Esophagus squamous epithelium (tissue), 5 donors: ENCODE results near the gene LRFN5. TPM values are rescaled to one million over a fixed set of nuclear protein-coding genes. Genes with fewer than 3 reads are reported as not detected.
"Not testable (repeated sequence)": the region's sequence is repeated elsewhere in the genome, so short reads cannot be mapped to it uniquely, and the experiment has no call there.

Experiments used
- DNase-seq: peaks from one replicate; lab custom pipeline; 2025; lab: John Stamatoyannopoulos, UW
- H3K27ac ChIP-seq, 4 donors: fragments of 200-600 bp; sonication (generic); one replicate each; pipeline ENCODE4 v1.5.1; 2016 to 2019; ENCODE audit warnings: mild to moderate bottlenecking in 1 of 4
- H3K27me3 ChIP-seq, 4 donors: fragments of 200-600 bp; sonication (generic); 1 replicate in 3 of 4; 2 replicates in 1 of 4; pipeline versions ENCODE4 v1.5.1 to v1.6.0; 2017 to 2021; ENCODE audit warnings: antibody characterized with exemption in 1 of 4
- H3K36me3 ChIP-seq, 3 donors: fragments of 200-600 bp; sonication (generic); one replicate each; pipeline ENCODE4 v1.5.1; 2016 to 2019
- H3K4me1 ChIP-seq, 3 donors: fragments of 200-600 bp; sonication (generic); one replicate each; pipeline ENCODE4 v1.5.1; 2017 to 2019
- H3K4me3 ChIP-seq, 4 donors: fragments of 200-600 bp; sonication (generic); 1 replicate in 3 of 4; 2 replicates in 1 of 4; pipeline ENCODE4 v1.5.1; 2016 to 2019; ENCODE audit warnings: mild to moderate bottlenecking in 2 of 4, moderate library complexity in 1 of 4
- H3K9me3 ChIP-seq, 3 donors: fragments of 200-600 bp; sonication (generic); one replicate each; pipeline ENCODE4 v1.5.1; 2016 to 2019
- POLR2A ChIP-seq, 4 donors: fragments of 450-650 bp; IDR thresholded peaks; one replicate each; pipeline ENCODE4 v1.6.1; 2017; ENCODE audit warnings: antibody characterized with exemption in 4 of 4, mild to moderate bottlenecking in 4 of 4, moderate library complexity in 3 of 4
- WGBS, 2 donors: methylation state at CpG; one replicate each; pipeline ENCODE4 v1.1.5; 2018; 5-methylcytosine and 5-hydroxymethylcytosine counted together
- intact Hi-C: fragments of 100-400 bp; cut with DNase I; formaldehyde crosslinking; loops from one replicate; pipeline ENCODE4 v1.15.0; 2022
- total RNA-seq, 4 donors: library from RNA; depleted of rRNA; stranded (reverse); fragments of >200 nt; gene quantifications; one replicate each; pipeline ENCODE4 v1.1.0, GENCODE V29; 2016
- TF ChIP-seq, protein P1 (sequence below), 6 experiments: fragments of 450-650 bp in 4 of 6; fragments of 200-600 bp in 2 of 6; sonication (generic) in 2 of 6; IDR thresholded peaks; one replicate each; pipeline ENCODE4 v1.5.1; 2016 to 2019; ENCODE audit warnings: antibody characterized with exemption in 6 of 6, mild to moderate bottlenecking in 4 of 6, moderate library complexity in 4 of 6
- donor health status: DM: yes; HTN: yes; CAD: no.

LRFN5 gene
- 1 to 10 TPM in 1 of 4 donors, under 1 TPM in 3; 0.13 to 1.3 (median 0.43) TPM for total RNA-seq

DNA sequence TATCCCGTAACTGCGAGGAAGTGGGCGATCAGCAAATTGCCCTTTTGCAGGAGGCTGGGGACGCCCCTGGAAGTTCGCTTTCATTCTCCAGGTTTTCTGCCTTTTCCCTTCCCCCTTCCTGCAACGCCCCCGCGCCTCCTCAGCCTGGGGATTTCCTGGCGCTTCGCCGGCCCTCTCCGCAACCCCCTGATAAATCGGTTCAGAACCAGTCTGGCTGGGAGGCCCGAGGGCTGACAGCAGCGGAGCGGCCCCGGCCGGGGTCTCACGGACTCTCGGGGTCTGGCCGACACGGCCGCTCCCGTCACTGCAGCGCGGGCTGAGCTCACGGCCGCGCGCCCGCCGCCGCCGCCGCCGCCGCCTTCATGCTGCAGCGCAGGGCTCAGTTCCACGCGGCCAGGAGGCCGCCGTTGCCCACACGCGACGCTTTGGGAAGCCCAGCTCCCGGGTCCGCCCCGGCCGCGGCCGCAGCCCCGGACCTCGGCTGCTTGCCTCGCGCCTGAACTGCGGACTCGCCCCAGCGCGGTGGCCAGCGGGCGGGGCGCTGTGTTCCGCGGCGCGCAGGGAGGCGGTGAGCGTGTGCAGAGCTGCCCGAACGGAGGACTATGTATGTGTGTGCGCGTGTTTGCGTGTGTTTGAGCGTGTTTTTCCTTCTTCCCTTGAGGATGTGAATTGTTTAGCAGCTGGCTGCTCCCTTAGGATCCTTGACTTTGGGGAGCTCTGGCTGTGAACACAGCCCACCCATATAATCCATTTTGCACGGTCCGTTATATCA lies at the start of gene LRFN5:
TSS of gene LRFN5 (plus strand) at position 345 of the 772 bp plus-strand sequence.
- TF ChIP-seq, protein P1, sequence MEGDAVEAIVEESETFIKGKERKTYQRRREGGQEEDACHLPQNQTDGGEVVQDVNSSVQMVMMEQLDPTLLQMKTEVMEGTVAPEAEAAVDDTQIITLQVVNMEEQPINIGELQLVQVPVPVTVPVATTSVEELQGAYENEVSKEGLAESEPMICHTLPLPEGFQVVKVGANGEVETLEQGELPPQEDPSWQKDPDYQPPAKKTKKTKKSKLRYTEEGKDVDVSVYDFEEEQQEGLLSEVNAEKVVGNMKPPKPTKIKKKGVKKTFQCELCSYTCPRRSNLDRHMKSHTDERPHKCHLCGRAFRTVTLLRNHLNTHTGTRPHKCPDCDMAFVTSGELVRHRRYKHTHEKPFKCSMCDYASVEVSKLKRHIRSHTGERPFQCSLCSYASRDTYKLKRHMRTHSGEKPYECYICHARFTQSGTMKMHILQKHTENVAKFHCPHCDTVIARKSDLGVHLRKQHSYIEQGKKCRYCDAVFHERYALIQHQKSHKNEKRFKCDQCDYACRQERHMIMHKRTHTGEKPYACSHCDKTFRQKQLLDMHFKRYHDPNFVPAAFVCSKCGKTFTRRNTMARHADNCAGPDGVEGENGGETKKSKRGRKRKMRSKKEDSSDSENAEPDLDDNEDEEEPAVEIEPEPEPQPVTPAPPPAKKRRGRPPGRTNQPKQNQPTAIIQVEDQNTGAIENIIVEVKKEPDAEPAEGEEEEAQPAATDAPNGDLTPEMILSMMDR (IDR thresholded peaks at IDR 0.05), result no peak
- no peak for TF ChIP-seq POLR2A (IDR thresholded peaks at IDR 0.05)
- intact Hi-C loops, result no loop called here
- peaks cover 5 to 44% (median 8%) of the 10 kb centered on the region in 3 donors for H3K4me1 ChIP-seq
- peak within 1 kb of the TSS; percentile 42 to 82 (median 68) for H3K27ac ChIP-seq
- 0 to 3% methylated on average over 5 to 9 of the region's 76 CpGs for WGBS, 2 donors
- peak within 1 kb of the TSS; percentile 31 to 70 (median 50) for H3K4me3 ChIP-seq
- no peaks in the 10 kb centered on the region for H3K9me3 ChIP-seq
- no peaks in the 10 kb centered on the region for H3K36me3 ChIP-seq
- DNase-seq, result no peak
- H3K27me3 ChIP-seq, result peaks cover 9 to 77% (median 15%) of the 10 kb centered on the region in 4 donors

DNA sequence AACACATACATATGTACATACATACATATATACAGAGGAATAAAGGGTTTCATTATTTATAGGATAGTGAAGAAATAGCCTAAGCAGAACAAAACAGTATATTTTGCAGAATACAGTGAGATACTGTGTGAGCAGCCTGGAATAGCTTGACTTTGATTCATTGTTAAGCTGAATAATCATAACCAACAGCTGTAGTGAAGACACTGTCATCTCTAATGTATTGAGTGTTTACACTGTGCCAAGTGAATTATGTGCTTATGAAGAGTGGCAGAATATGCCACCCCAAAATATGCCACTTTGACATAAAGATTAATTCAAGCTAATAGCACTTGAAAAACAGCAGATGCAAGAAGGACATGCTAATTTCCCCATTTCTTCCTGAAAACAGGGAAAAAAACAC lies 48.2 kb upstream of the LRFN5 start:
- Histone ChIP-seq H3K36me3 (no peaks in the 10 kb centered on the region), H3K27me3 (no peaks in the 10 kb centered on the region), H3K9me3 (no peaks in the 10 kb centered on the region), H3K27ac (no peak overlapping the region), H3K4me1 (no peaks in the 10 kb centered on the region), H3K4me3 (no peak overlapping the region)
- intact Hi-C loops, result no loop called here
- DNase-seq, result no peak
- no peak for TF ChIP-seq POLR2A (IDR thresholded peaks at IDR 0.05)
- TF ChIP-seq, protein P1 (IDR thresholded peaks at IDR 0.05), result no peak

DNA sequence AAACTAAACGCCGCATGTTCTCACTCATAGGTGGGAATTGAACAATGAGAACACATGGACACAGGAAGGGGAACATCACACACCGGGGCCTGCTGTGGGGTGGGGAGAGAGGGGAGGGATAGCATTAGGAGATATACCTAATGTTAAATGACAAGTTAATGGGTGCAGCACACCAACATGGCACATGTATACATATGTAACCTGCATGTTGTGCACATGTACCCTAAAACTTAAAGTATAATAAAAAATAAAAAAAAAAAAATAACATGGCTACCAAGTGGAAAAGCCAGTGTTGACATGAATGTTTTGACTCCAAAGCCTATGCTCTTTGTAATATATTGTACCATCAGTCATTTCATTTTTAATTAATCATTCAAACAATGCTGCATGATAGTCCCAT lies 39.8 kb upstream of the LRFN5 start:
- WGBS, 2 donors, result 93 to 97% methylated on average over 3 of the region's 3 CpGs
- H3K9me3 ChIP-seq, H3K27ac ChIP-seq, H3K4me3 ChIP-seq, H3K4me1 ChIP-seq, intact Hi-C loops, H3K27me3 ChIP-seq, DNase-seq, H3K36me3 ChIP-seq: not testable (repeated sequence)

DNA sequence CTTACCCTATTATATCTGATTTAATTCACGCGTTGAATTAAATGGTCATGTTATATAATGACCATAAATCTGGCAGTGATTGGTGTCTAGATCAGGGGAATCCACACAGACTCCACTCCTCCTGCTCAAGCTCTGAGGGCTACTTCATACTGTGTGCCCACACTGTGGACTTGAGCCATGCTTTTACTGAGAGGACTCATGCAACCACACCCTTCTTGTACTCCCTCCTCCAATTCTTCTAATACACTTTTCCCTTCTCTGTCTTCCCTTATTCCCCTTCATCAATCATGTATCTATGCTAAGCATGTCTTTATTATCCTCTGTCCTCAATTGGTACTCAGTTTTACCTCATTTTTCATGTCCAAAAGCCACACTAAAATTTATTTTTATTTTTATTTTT lies 37.7 kb upstream of the LRFN5 start:
- Histone ChIP-seq H3K9me3 (no peaks in the 10 kb centered on the region), H3K36me3 (no peaks in the 10 kb centered on the region), H3K27ac (no peak overlapping the region), H3K4me1 (no peaks in the 10 kb centered on the region), H3K27me3 (no peaks in the 10 kb centered on the region), H3K4me3 (no peak overlapping the region)
- TF ChIP-seq POLR2A (IDR thresholded peaks at IDR 0.05), result no peak
- TF ChIP-seq, protein P1 (IDR thresholded peaks at IDR 0.05), result no peak
- intact Hi-C loops, result no loop called here
- 73 to 95% methylated on average over 2 of the region's 2 CpGs for WGBS, 2 donors
- DNase-seq, result no peak

DNA sequence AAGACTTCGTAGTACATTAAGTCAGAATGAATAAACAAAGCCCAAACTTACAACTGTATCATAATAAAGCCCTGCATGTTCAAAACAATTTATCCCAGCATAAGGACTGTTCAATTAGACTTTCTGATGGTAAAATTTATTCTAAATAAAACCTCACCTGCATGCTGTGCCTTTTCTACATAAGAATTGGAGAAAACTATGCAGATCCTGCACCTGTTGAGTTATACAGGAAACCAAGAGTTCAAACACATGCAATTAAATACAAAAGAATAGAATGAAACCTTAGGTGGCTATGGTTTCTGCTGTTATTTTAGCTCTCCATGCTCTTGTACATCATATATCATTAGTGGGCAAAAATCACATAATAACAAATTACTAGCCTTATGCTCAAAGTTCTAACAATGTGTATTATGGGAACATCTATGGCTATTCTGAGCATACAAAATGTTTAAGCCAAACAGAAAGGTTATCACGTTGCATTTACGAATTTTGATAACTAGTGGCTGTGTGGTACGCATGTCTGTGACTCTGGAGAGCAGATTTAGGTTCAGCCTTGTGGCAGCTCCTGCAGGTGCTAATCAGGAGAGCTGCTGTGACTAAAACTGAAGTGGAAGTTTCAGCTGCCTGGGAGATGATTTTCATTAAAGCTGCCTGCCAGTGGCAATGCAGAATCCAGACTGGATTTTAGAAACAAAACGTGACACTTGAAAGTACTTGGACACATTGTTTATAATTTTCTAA lies 36.1 kb upstream of the LRFN5 start:
- intact Hi-C loops, result no loop called here
- Histone ChIP-seq H3K4me3 (no peak overlapping the region), H3K36me3 (no peaks in the 10 kb centered on the region), H3K27ac (no peak overlapping the region), H3K9me3 (no peaks in the 10 kb centered on the region), H3K4me1 (no peaks in the 10 kb centered on the region), H3K27me3 (no peaks in the 10 kb centered on the region)
- DNase-seq, result no peak
- TF ChIP-seq POLR2A (IDR thresholded peaks at IDR 0.05), result no peak
- TF ChIP-seq, protein P1 (IDR thresholded peaks at IDR 0.05), result no peak
- 45% methylated on average over 5 of the region's 5 CpGs for WGBS, 2 donors
